Endothelial cell of umbilical vein (primary cell): ENCODE data around the gene GPS1. TPM values are rescaled to one million over a fixed set of nuclear protein-coding genes. Genes with fewer than 3 reads are reported as not detected.
A peak's percentile ranks its signal among the peaks of the same experiment; 100 is the strongest.

Experiments used
- BruUV-seq: library from RNA; stranded (reverse); fragments of 400-500 nt; replicated peaks from 2 replicates; lab custom pipeline; 2021; lab: Mats Ljungman, UMichigan
- CTCF ChIA-PET: fragments of 300-600, 350-600 bp; sonication (Branson Sonifier 250); formaldehyde crosslinking; loops from one replicate; lab custom pipeline; 2021; ENCODE audit warnings: antibody characterized with exemption, inconsistent platforms; lab: Charles Lee
- POLR2A ChIA-PET: fragments of 300-600, 350-600 bp; sonication (Branson Sonifier 250); formaldehyde crosslinking; loops from one replicate; lab custom pipeline; 2021; ENCODE audit warnings: antibody characterized with exemption, inconsistent platforms; lab: Charles Lee
- DNase-seq: peaks from one replicate; pipeline ENCODE4 v3.0.0-alpha.2; 2011; ENCODE audit warnings: low read depth, low spot score
- FAIRE-seq: peaks from 2 replicates; lab custom pipeline; 2011; peaks lifted over from hg19 to GRCh38; lab: Jason Lieb, UNC
- H2AFZ ChIP-seq: 2 replicates; pipeline ENCODE4 v1.6.0; 2012; ENCODE audit warnings: low read depth, low read length, control low read depth, inconsistent platforms
- H3K27ac ChIP-seq: 2 replicates; pipeline ENCODE4 v1.5.1; 2011; ENCODE audit warnings: low read depth, mild to moderate bottlenecking, control low read depth, low read length, moderate library complexity; ENCODE audit not compliant: insufficient read depth
- H3K27me3 ChIP-seq, 2 experiments: 2 replicates each; pipeline versions ENCODE4 v1.6.0 to v1.6.1; 2011; ENCODE audit warnings: low read length in 2 of 2, mixed read lengths in 1 of 2; ENCODE audit not compliant: control insufficient read depth in 2 of 2, insufficient read depth in 2 of 2
- H3K36me3 ChIP-seq, 2 experiments: 2 replicates in 1 of 2; 3 replicates in 1 of 2; pipeline ENCODE4 v1.5.1; 2011; ENCODE audit warnings: low read length in 2 of 2, mild to moderate bottlenecking in 1 of 2, moderate library complexity in 1 of 2; ENCODE audit not compliant: control insufficient read depth in 2 of 2, insufficient read depth in 2 of 2; ENCODE audit errors: extremely low read depth in 1 of 2
- H3K4me1 ChIP-seq: 3 replicates; pipeline ENCODE4 v1.5.1; 2011; ENCODE audit warnings: mild to moderate bottlenecking, low read length; ENCODE audit not compliant: control insufficient read depth, insufficient read depth; ENCODE audit errors: extremely low read depth
- H3K4me2 ChIP-seq: 2 replicates; pipeline ENCODE4 v1.6.1; 2011; ENCODE audit warnings: low read length, control low read depth, mixed read lengths; ENCODE audit not compliant: insufficient read depth
- H3K4me3 ChIP-seq, 3 experiments: fragments of 200-600 bp in 1 of 3; sonication (generic), shearing (Covaris generic) in 1 of 3; replicated peaks in 1 of 3; 2 replicates each; pipeline ENCODE4 v1.5.1; 2011 to 2016; ENCODE audit warnings: control low read depth in 3 of 3, low read length in 3 of 3, mild to moderate bottlenecking in 2 of 3, inconsistent platforms in 1 of 3, low read depth in 1 of 3, moderate library complexity in 1 of 3; ENCODE audit not compliant: insufficient read depth in 1 of 3
- H3K79me2 ChIP-seq: 2 replicates; pipeline ENCODE4 v1.6.0; 2012; ENCODE audit warnings: low read length, inconsistent platforms; ENCODE audit not compliant: control insufficient read depth, insufficient read depth
- H3K9ac ChIP-seq: replicated peaks from 2 replicates; pipeline ENCODE3; 2011; ENCODE audit warnings: low read length, control low read depth; ENCODE audit not compliant: insufficient read depth; ENCODE audit errors: extremely low read depth
- H3K9me1 ChIP-seq: replicated peaks from 3 replicates; pipeline ENCODE4 v1.6.0; 2011; ENCODE audit warnings: mild to moderate bottlenecking, low read length; ENCODE audit not compliant: control insufficient read depth, insufficient read depth; ENCODE audit errors: extremely low read depth
- H3K9me3 ChIP-seq: replicated peaks from 2 replicates; pipeline ENCODE4 v1.5.1; 2012; ENCODE audit warnings: low read length, inconsistent platforms; ENCODE audit not compliant: control insufficient read depth, insufficient read depth
- H4K20me1 ChIP-seq: replicated peaks from 2 replicates; pipeline ENCODE3; 2011; ENCODE audit warnings: mild to moderate bottlenecking, low read length; ENCODE audit not compliant: control insufficient read depth, insufficient read depth; ENCODE audit errors: extremely low read depth
- FOS ChIP-seq: IDR thresholded peaks from 2 replicates; pipeline ENCODE4 v1.6.1; 2011; ENCODE audit warnings: mild to moderate bottlenecking, low read length, moderate library complexity, borderline replicate concordance; ENCODE audit not compliant: insufficient read depth
- MYC ChIP-seq: IDR thresholded peaks from one replicate; pipeline ENCODE4 v1.6.1; 2011; ENCODE audit warnings: mild to moderate bottlenecking, low read depth, low read length
- POLR2A ChIP-seq: IDR thresholded peaks from 2 replicates; pipeline ENCODE4 v1.6.1; 2012; ENCODE audit warnings: low read depth, mild to moderate bottlenecking, control low read depth, low read length
- POLR2AphosphoS5 ChIP-seq: IDR thresholded peaks from 2 replicates; pipeline ENCODE4 v1.6.1; 2012; ENCODE audit warnings: low read depth, mild to moderate bottlenecking, control low read depth, low read length, moderate library complexity; ENCODE audit not compliant: insufficient read depth
- dilution Hi-C: fragments of 300-500 bp; cut with MboI; formaldehyde crosslinking; loops from one replicate; pipeline ENCODE4 v1.15.0; 2019; ENCODE audit warnings: low sequenced_read_pairs; ENCODE audit not compliant: extremely low pct_ligation_motif_present
- intact Hi-C: fragments of 100-400 bp; cut with micrococcal nuclease; formaldehyde crosslinking; loops from one replicate; pipeline ENCODE4 v1.10.0; 2022
- polyA plus RNA-seq, 4 experiments: library from polyadenylated mRNA; depleted of rRNA in 3 of 4; stranded (reverse) in 3 of 4; unstranded in 1 of 4; fragments of >200 nt; gene quantifications; 2 replicates each; pipeline versions ENCODE4 v1.2.1 to v1.2.3, GENCODE V29; 2011 to 2012; ENCODE audit warnings: missing spikeins in 1 of 4
- total RNA-seq: library from RNA; stranded (reverse); gene quantifications from 2 replicates; pipeline ENCODE4 v1.2.3, GENCODE V29; 2021
- TF ChIP-seq, protein P1 (sequence below): IDR thresholded peaks from 2 replicates; pipeline ENCODE4 v1.6.1; 2011; ENCODE audit not compliant: insufficient read depth, insufficient read length
- TF ChIP-seq, protein P2 (sequence below), 2 donors: IDR thresholded peaks; 1 replicate in 1 of 2; 2 replicates in 1 of 2; pipeline ENCODE4 v1.5.1; 2011; ENCODE audit warnings: low read length in 2 of 2, mild to moderate bottlenecking in 2 of 2, moderate library complexity in 2 of 2, control low read depth in 1 of 2, inconsistent platforms in 1 of 2, low read depth in 1 of 2; ENCODE audit not compliant: insufficient read depth in 1 of 2; ENCODE audit errors: extremely low read depth in 1 of 2

The GPS1 gene
- total and polyA plus RNA-seq, 2 donors (not counting 3 experiments of a cell fraction or from before 2014, with no cell fraction given) = 116 to 178 TPM

DNA sequence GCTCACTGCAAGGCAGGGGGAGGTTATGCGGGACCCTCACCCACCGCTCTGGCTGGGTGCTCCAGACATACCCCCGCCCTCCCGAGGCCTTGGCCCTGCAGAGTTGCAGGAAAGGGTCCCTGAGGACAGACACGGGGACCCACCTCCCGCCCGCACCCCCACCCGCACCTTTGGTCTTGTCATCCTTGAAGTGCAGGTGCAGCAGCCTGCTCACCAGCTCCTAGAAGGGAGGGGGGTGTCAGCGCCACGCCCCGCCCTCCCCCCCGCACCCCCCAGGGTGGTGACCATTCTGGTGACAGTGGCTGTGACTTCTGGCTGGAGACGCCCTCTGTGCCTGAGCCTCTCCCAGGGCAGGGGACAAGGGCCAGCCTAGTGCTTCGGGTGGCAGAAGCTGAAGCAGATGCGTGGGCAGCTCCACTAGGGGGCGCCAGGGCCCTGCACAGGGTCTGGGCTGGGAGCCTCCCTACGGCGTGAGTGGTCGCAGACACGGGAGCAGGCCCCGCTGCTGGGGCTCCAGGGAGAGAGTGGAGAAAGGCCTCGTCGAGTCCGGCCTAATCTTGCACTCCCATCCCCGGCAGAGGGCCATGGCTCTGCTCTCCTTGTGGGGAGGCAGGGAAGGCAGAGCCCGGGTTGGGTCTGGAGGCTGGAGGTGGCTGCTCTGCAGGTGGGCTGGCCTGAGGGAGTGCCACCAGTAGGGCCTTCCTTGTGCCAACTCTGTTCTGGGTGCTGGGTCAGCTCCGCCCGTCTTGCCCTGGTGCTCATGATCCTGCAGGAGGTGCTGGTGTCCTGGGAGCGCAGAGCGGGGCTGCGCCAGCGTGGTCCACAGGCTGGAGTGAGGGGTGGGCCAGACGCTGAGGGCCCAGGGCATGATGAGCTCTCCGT lies 31.8 kb upstream of the GPS1 start:
- ChIA-PET CTCF (interaction anchor here (0.7 to 9.1 kb wide), 25 partner anchors 8 to 291 kb away, joined by 3 to 345 read pairs (median 5); partner anchors contain the start of genes DCXR, MAFG, NOTUM and RAC3), POLR2A (no interaction called here)
- Histone ChIP-seq H3K79me2 (peaks cover 5% of the 10 kb centered on the region), H3K4me1 (peaks cover 12% of the 10 kb centered on the region), H3K9me3 (no peaks in the 10 kb centered on the region), H4K20me1 (no peaks in the 10 kb centered on the region), H3K9me1 (no peaks in the 10 kb centered on the region), H3K27ac (no peak overlapping the region), H2AFZ (no peak overlapping the region), H3K4me2 (no peak overlapping the region), H3K9ac (no peak overlapping the region), H3K4me3 (no peak overlapping the region), H3K27me3 (no peaks in the 10 kb centered on the region), H3K36me3 (no peaks in the 10 kb centered on the region)
- TF ChIP-seq POLR2A = no peak
- TF ChIP-seq, protein P1, sequence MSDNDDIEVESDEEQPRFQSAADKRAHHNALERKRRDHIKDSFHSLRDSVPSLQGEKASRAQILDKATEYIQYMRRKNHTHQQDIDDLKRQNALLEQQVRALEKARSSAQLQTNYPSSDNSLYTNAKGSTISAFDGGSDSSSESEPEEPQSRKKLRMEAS = no peak
- TF ChIP-seq FOS = no peak
- TF ChIP-seq, protein P2, sequence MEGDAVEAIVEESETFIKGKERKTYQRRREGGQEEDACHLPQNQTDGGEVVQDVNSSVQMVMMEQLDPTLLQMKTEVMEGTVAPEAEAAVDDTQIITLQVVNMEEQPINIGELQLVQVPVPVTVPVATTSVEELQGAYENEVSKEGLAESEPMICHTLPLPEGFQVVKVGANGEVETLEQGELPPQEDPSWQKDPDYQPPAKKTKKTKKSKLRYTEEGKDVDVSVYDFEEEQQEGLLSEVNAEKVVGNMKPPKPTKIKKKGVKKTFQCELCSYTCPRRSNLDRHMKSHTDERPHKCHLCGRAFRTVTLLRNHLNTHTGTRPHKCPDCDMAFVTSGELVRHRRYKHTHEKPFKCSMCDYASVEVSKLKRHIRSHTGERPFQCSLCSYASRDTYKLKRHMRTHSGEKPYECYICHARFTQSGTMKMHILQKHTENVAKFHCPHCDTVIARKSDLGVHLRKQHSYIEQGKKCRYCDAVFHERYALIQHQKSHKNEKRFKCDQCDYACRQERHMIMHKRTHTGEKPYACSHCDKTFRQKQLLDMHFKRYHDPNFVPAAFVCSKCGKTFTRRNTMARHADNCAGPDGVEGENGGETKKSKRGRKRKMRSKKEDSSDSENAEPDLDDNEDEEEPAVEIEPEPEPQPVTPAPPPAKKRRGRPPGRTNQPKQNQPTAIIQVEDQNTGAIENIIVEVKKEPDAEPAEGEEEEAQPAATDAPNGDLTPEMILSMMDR (IDR thresholded peaks at IDR 0.05; ENCODE audit: extremely low read depth in 1 of 2, insufficient read depth in 1 of 2, low read depth in 1 of 2, low read length in 2 of 2) = peak; percentile 79 to 94
- TF ChIP-seq MYC = no peak
- TF ChIP-seq POLR2AphosphoS5 = no peak
- FAIRE-seq (no peak), DNase-seq (peak; percentile 39)
- dilution Hi-C loops (no loop called here), intact Hi-C loops (loop anchor here (5.0 to 10.0 kb wide), 2 partner anchors 43 to 195 kb away; partner anchors contain the start of genes ASPSCR1 and CCDC57)
- BruUV-seq = no TSS peak
